Renal pelvis (tissue), 4 donors: ENCODE data around the gene STMN3. TPM values are rescaled to one million over a fixed set of nuclear protein-coding genes. Genes with fewer than 3 reads are reported as not detected.
A peak's percentile ranks its signal among the peaks of the same experiment; 100 is the strongest.
"Not testable (repeated sequence)": the region's sequence is repeated elsewhere in the genome, so short reads cannot be mapped to it uniquely, and the experiment has no call there.

Experiments
- DNase-seq: peaks from one replicate; pipeline ENCODE4 v3.0.0-alpha.2; 2013
- polyA plus RNA-seq, 3 donors: library from polyadenylated mRNA; unstranded; fragments of 120-200 nt; gene quantifications; one replicate each; pipeline ENCODE4 v1.2.1, GENCODE V29; 2013; ENCODE audit not compliant: insufficient read length in 3 of 3

STMN3 gene
- polyA plus RNA-seq, 3 donors = 28.6 to 38.0 (median 32.7) TPM

- no peak for DNase-seq
Measured at GRCh38 chr20:63660622-63661021, 7.4 kb upstream of the STMN3 start.

- DNase-seq = not testable (repeated sequence)
Measured at GRCh38 chr20:63660174-63660573, 7.0 kb upstream of the STMN3 start.

- DNase-seq = no peak
Measured at GRCh38 chr20:63659370-63659769, 6.1 kb upstream of the STMN3 start.

DNA sequence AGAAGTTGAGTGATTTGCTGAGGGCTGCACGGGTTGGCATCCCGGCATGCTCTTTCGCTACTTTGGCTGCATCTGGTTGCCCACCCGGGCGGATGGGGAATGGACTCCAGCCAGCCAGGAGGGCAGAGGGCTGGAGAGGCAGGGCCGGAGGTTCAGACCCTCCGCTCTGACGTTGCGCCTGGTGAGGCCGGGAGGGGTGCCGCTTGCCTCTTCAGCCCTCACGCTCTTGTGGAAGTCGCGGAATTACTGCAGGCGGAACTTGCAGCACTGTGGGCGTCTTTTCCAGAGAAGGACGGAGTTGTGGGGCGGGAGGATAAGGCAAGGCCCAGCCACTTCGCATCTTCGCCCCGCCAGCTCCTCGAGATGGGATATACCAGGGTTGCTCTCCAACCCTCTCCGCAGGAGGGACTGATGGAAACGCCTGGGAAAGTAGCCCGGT, 5.5 kb upstream of the STMN3 start:
- DNase-seq = no peak

- DNase-seq = peak; percentile 92
Measured at GRCh38 chr20:63657937-63658748, 4.9 kb upstream of the STMN3 start, which contains the start of gene RTEL1. RTEL1 (plus strand) TSS chr20:63658312; CDS start chr20:63659403, 1,091 bp downstream.

- DNase-seq = peak; percentile 24
Measured at GRCh38 chr20:63657260-63657936, 4.2 kb upstream of the STMN3 start.

DNA sequence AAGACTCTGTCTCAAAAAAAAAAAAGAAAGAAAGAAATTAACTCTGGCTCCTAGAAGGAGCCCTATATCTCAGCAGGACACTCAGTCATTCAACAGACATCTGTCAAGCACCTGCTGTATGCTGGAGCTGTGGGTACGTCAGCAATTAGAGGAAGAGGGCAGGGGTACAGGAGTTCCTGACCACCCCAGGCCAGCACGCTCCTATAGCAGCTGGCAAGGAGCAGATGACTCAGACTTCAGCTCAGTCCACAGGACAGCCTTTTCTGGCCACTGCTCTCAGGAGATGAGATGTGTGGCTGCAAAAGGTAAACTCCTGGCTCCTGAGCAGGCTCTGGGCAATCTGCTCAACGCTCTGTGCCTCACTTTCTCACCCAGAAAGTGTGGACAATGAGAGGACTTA, 3.2 kb upstream of the STMN3 start:
- DNase-seq = no peak

GRCh38 chr20:63655249-63655648, 2.0 kb upstream of the STMN3 start:
- no peak for DNase-seq

- no peak for DNase-seq
Measured at GRCh38 chr20:63653974-63654668, 897 bp upstream of the STMN3 start.

GRCh38 chr20:63652192-63652980, 838 bp downstream of the STMN3 start:
- DNase-seq = peak; percentile 28

DNA sequence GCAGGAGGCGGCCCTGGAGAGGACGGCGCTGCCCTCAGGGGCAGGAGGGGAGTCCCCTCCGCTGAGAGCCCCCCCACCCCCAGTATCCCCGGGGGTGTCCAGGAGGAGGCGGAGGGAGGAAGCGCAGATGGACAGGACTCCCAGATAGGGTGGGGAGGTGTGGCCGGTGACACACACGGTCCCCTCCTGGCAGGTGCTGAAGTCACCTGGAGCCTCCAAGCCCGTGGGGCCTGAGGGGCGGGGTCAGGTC, 1.4 kb downstream of the STMN3 start:
- no peak for DNase-seq

- not testable (repeated sequence) for DNase-seq
Measured at GRCh38 chr20:63650486-63650885, 2.7 kb downstream of the STMN3 start.

GRCh38 chr20:63648895-63649589, 4.2 kb downstream of the STMN3 start:
- no peak for DNase-seq

GRCh38 chr20:63648190-63648589, 5.0 kb downstream of the STMN3 start:
- DNase-seq = no peak

DNA sequence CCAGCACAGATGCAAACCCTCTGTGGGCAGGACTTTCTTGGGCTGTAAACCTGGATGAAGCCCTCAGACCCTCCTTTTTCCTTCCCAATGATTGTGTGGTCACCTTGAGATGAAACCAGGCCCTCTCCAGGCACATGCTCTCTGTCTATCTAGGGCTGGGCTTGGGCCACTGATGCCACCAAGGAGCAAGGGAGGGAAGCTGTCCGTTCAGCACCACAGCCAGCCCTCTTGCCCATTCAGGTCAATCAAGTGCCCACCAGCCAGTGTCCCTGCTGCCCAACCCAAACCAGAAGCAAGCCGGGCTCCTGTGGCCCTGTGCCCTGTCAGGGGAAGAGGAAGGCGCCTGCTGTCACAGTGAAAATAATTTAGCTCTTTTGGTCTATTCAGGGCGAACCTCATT, 8.0 kb downstream of the STMN3 start:
- DNase-seq = no peak

DNA sequence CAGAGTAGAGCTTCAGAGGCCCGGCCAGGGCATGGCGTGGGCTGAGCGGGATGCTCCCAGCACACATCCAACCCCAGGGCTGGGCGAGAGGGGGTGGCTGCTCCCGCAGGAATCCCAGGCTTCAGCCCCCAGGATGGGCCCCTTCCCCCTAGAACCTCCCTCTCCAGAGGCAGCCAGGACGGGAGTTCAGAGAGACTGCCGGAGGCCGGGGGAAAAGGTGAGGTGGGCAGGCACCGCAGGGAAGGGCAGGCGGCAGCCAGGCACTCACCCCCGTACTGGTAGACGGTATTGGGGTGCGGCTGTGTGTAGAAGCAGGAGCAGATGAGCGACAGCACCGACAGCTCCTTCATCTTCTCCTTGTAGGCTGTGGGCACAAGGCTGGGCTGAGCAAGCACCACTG, 9.3 kb downstream of the STMN3 start:
- DNase-seq = no peak

GRCh38 chr20:63643499-63643898, 9.7 kb downstream of the STMN3 start:
- no peak for DNase-seq

- DNase-seq = no peak
Measured at GRCh38 chr20:63642527-63643247, 10.5 kb downstream of the STMN3 start.

GRCh38 chr20:63641792-63642523, 11.3 kb downstream of the STMN3 start:
- DNase-seq = peak; percentile 85
